Astrocyte (in vitro differentiated cells and primary cell): ENCODE measurements around the gene BAIAP3.
"Not testable (repeated sequence)": the region's sequence is repeated elsewhere in the genome, so short reads cannot be mapped to it uniquely, and the experiment has no call there.

Experiments used
- EZH2 ChIP-seq: IDR thresholded peaks from 2 replicates; pipeline ENCODE4 v1.6.1; 2012; ENCODE audit warnings: mild to moderate bottlenecking, low read length, inconsistent platforms; ENCODE audit not compliant: insufficient read depth
- TF ChIP-seq, protein P1 (sequence below): IDR thresholded peaks from 2 replicates; pipeline ENCODE4 v1.5.1; 2011; ENCODE audit warnings: low read depth, mild to moderate bottlenecking, inconsistent platforms, low read length, moderate library complexity; ENCODE audit not compliant: insufficient read depth

DNA sequence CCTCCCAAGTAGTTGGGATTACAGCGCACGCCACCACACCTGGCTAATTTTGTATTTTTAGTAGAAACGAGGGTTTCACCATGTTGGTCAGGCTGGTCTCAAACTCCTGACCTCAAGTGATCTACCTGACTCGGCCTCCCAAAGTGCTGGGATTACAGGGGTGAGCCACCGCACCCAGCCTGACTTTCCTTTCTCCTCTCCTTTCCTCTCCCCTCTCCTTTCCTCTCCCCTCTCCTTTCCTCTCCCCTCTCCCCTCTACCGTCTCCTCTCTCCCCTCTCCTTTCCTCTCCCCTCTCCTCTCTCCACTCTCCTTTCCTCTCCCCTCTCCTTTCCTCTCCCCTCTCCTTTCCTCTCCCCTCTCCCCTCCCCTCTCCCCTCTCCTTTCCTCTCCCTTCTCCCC, 41.2 kb upstream of the BAIAP3 start:
- TF ChIP-seq, protein P1, sequence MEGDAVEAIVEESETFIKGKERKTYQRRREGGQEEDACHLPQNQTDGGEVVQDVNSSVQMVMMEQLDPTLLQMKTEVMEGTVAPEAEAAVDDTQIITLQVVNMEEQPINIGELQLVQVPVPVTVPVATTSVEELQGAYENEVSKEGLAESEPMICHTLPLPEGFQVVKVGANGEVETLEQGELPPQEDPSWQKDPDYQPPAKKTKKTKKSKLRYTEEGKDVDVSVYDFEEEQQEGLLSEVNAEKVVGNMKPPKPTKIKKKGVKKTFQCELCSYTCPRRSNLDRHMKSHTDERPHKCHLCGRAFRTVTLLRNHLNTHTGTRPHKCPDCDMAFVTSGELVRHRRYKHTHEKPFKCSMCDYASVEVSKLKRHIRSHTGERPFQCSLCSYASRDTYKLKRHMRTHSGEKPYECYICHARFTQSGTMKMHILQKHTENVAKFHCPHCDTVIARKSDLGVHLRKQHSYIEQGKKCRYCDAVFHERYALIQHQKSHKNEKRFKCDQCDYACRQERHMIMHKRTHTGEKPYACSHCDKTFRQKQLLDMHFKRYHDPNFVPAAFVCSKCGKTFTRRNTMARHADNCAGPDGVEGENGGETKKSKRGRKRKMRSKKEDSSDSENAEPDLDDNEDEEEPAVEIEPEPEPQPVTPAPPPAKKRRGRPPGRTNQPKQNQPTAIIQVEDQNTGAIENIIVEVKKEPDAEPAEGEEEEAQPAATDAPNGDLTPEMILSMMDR: not testable (repeated sequence)
- not testable (repeated sequence) for TF ChIP-seq EZH2
